HepG2 (cell line): ENCODE measurements around the gene NME9. TPM values are rescaled to one million over a fixed set of nuclear protein-coding genes. Genes with fewer than 3 reads are reported as not detected.

Source experiments
- ARNTL ChIP-seq: sonication (generic); formaldehyde crosslinking; IDR thresholded peaks from 2 replicates; pipeline ENCODE4 v1.4.0; 2020; ENCODE audit warnings: mild to moderate bottlenecking, missing genetic modification reagents
- CENPT ChIP-seq: sonication (generic); formaldehyde crosslinking; IDR thresholded peaks from 2 replicates; pipeline ENCODE4 v1.8.0; 2022; ENCODE audit warnings: low read depth, mild to moderate bottlenecking, moderate library complexity, missing genetic modification reagents
- CTCF ChIP-seq: sonication (generic); formaldehyde crosslinking; IDR thresholded peaks from 2 replicates; pipeline ENCODE4 v1.5.0; 2020; ENCODE audit warnings: mild to moderate bottlenecking, missing genetic modification reagents, moderate library complexity
- FLYWCH1 ChIP-seq: sonication (generic); formaldehyde crosslinking; IDR thresholded peaks from 2 replicates; pipeline ENCODE4 v1.8.1; 2023; ENCODE audit warnings: mild to moderate bottlenecking, missing genetic modification reagents
- GPBP1L1 ChIP-seq: sonication (generic); formaldehyde crosslinking; IDR thresholded peaks from 2 replicates; pipeline ENCODE4 v1.5.0; 2020; ENCODE audit warnings: mild to moderate bottlenecking, missing genetic modification reagents
- HMGXB4 ChIP-seq, 2 experiments: sonication (generic) in 1 of 2; formaldehyde crosslinking in 1 of 2; IDR thresholded peaks; 2 replicates each; pipeline versions ENCODE4 v1.4.0 to v1.6.1; 2018 to 2020; ENCODE audit warnings: missing genetic modification reagents in 2 of 2, borderline replicate concordance in 1 of 2, low read depth in 1 of 2, mild to moderate bottlenecking in 1 of 2, missing biosample characterization in 1 of 2
- NFE2 ChIP-seq: sonication (generic); formaldehyde crosslinking; IDR thresholded peaks from 2 replicates; pipeline ENCODE4 v1.4.0; 2020; ENCODE audit warnings: missing genetic modification reagents
- PHB2 ChIP-seq: fragments of 450-650 bp; IDR thresholded peaks from 2 replicates; pipeline ENCODE4 v1.6.1; 2018; ENCODE audit not compliant: partially characterized antibody
- RAD51 ChIP-seq: fragments of 450-650 bp; IDR thresholded peaks from 2 replicates; pipeline ENCODE4 v1.6.1; 2016; ENCODE audit warnings: borderline replicate concordance
- SP5 ChIP-seq: IDR thresholded peaks from 2 replicates; pipeline ENCODE4 v1.6.1; 2016; ENCODE audit warnings: low read depth, borderline replicate concordance
- TBX2 ChIP-seq: sonication (generic); formaldehyde crosslinking; IDR thresholded peaks from 2 replicates; pipeline ENCODE4 v1.5.0; 2020; ENCODE audit warnings: missing genetic modification reagents, mild to moderate bottlenecking, borderline replicate concordance
- ZNF317 ChIP-seq: sonication (generic); formaldehyde crosslinking; IDR thresholded peaks from 2 replicates; pipeline ENCODE4 v1.5.0; 2020; ENCODE audit warnings: mild to moderate bottlenecking, missing genetic modification reagents
- ZNF383 ChIP-seq: sonication (generic); formaldehyde crosslinking; IDR thresholded peaks from 2 replicates; pipeline ENCODE4 v1.4.0; 2020; ENCODE audit warnings: missing genetic modification reagents, mild to moderate bottlenecking, borderline replicate concordance
- ZNF407 ChIP-seq: sonication (generic); formaldehyde crosslinking; IDR thresholded peaks from one replicate; pipeline ENCODE4 v1.5.1; 2020; ENCODE audit warnings: mild to moderate bottlenecking, missing genetic modification reagents; ENCODE audit errors: not compliant biosample characterization
- ZNF841 ChIP-seq: sonication (generic); formaldehyde crosslinking; IDR thresholded peaks from 2 replicates; pipeline ENCODE4 v1.8.1; 2023; ENCODE audit warnings: missing genetic modification reagents, borderline replicate concordance
- polyA plus RNA-seq, 8 experiments: library from polyadenylated mRNA; depleted of rRNA in 3 of 8; stranded (reverse) in 7 of 8; unstranded in 1 of 8; fragments of >200 nt; fragmentation: Illumina TruSeq in 4 of 8; extraction: Trizol in 4 of 8; gene quantifications; 2 replicates each; pipeline versions ENCODE4 v1.2.1 to v1.2.3, GENCODE V29; 2011 to 2016; ENCODE audit warnings: low read depth in 4 of 8, missing spikeins in 1 of 8, mixed read lengths in 1 of 8; ENCODE audit not compliant: insufficient read depth in 1 of 8
- total RNA-seq, 5 experiments: library from RNA; depleted of rRNA; stranded (reverse); fragments of >200 nt; fragmentation: Illumina TruSeq; extraction: Trizol; gene quantifications; 2 replicates each; pipeline ENCODE4 v1.2.3, GENCODE V29; 2016; ENCODE audit warnings: low read depth in 1 of 5

Gene NME9
- total and polyA plus RNA-seq, 2 of the 13 experiments (the other 11 are each of a cell fraction or from before 2014, with no cell fraction given), result not detected

GRCh38 chr3:138329127-138329983 lies at the start of gene NME9 (continued):
- TF ChIP-seq ZNF407, result no peak
- TF ChIP-seq CTCF (CRISPR knock-in tag), result peak; percentile 77
- 0 out of 2 replicates have a peak, but pooled peaks have one; percentile 40 for TF ChIP-seq ZNF383
- no peak for TF ChIP-seq ARNTL (CRISPR knock-in tag)
- no peak for TF ChIP-seq PHB2
- TF ChIP-seq TBX2 (CRISPR knock-in tag), result no peak; the same call in 1 of the 2 replicates
- no peak for TF ChIP-seq FLYWCH1 (CRISPR knock-in tag)
- TF ChIP-seq CENPT (CRISPR knock-in tag), result no peak
- TF ChIP-seq ZNF317 (CRISPR knock-in tag), result no peak
- TF ChIP-seq HMGXB4 (CRISPR knock-in tag; IDR thresholded peaks at IDR 0.05; ENCODE audit: borderline replicate concordance in 1 of 2, low read depth in 1 of 2), result 0 out of 4 replicates have a peak, but pooled peaks of 1 of the 2 experiments have one; percentile 46
- TF ChIP-seq SP5 (CRISPR knock-in tag), result peak; percentile 46; the same call in 1 of the 2 replicates
- no peak for TF ChIP-seq NFE2 (CRISPR knock-in tag)
- TF ChIP-seq RAD51, result no peak
- no peak for TF ChIP-seq GPBP1L1 (CRISPR knock-in tag)
- no peak for TF ChIP-seq ZNF841 (CRISPR knock-in tag)
